GM13976 (cell line): ENCODE measurements around the gene NAT16.

Source experiments
- DNase-seq: peaks from one replicate; pipeline ENCODE4 v3.0.0; 2012; ENCODE audit warnings: low spot score
- CTCF ChIP-seq: IDR thresholded peaks from 2 replicates; pipeline ENCODE4 v1.5.1; 2012; ENCODE audit warnings: borderline replicate concordance, mild to moderate bottlenecking; ENCODE audit not compliant: insufficient read depth; ENCODE audit errors: extremely low read depth, missing control alignments, control extremely low read depth
- in situ Hi-C: fragments of 300-500 bp; cut with MboI; formaldehyde crosslinking; loops from one replicate; pipeline ENCODE4 v1.12.0; 2022; ENCODE audit warnings: low sequenced_read_pairs, mixed read lengths, inconsistent platforms; ENCODE audit not compliant: unreplicated experiment

Gene NAT16

DNA sequence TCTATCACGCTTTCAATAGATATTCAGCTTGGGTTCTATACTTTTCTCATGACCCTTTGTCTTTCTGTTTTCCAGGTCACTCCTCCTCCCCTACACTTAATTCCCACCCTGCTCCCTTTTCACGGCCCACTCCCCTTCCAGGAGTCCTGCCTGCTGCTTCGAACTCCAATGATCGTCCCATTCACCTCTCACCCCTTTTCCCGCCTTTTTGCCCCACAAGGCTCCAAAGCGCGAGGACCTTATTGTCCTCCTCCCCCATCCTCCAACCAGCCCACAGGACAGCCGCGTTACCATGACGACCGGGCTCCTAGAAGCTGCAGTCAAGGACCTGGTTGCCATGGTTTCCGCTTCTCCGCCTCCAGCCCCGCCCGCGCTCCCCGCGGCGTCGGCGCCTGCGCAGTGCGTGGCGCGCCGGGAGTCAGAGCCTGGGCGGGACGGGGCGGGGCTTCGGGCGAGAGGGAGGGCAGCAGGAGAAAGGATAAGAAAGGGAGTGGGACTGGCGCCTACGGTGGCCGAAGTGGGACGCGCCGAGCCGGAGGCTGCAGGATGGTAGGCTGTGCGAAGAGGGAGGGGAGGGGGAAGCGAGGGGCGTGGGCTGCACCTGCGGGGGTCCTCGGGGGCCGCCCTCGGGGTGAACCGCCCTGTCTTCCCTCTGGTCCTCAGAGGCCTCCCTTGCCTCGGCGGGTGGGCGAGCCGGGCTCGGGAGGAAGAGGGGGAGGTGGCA, 26.0 kb downstream of the NAT16 start, which contains the start of gene AP1S1:
Gene AP1S1 (plus strand): TSS at position 508 of the 724 bp plus-strand sequence. CDS start 39 bp downstream, at position 547.
- no peak for TF ChIP-seq CTCF
- peak; percentile 99 for DNase-seq
- in situ Hi-C loops = no loop called here

DNA sequence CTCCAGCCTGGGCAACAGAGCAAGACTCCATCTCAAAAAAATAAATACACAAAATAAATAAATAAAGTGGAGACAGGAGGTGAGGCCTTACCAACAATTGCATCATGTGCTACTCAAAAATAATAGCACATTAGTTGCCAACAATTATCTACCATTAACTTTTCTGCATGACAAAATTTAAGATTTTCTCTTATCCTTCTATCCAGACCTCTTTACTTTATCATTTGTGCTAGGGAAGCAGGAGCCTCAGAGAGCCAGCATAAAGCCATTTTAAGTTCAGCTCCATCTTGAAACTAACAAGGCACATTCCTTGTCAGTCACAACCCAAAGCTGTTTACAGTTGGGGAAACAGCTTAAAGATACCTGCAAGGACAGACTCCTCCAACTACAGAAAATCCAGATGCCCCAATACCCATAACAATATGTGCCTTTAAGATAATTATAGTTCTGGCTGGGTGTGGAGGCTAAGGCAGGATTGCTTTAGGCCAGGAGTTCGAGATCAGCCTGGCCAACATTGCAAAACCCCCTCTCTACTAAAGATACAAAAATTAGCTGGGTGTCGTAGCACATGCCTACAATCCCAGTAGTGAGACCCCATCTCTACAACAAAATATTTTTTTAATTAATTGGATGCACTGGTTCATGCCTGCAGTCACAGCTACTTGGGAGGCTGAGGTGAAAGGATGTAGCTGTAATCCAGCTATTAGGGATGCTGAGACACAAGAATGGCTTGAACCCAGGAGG, 28.0 kb downstream of the NAT16 start:
- no peak for DNase-seq
- no peak for TF ChIP-seq CTCF
- in situ Hi-C loops = no loop called here

DNA sequence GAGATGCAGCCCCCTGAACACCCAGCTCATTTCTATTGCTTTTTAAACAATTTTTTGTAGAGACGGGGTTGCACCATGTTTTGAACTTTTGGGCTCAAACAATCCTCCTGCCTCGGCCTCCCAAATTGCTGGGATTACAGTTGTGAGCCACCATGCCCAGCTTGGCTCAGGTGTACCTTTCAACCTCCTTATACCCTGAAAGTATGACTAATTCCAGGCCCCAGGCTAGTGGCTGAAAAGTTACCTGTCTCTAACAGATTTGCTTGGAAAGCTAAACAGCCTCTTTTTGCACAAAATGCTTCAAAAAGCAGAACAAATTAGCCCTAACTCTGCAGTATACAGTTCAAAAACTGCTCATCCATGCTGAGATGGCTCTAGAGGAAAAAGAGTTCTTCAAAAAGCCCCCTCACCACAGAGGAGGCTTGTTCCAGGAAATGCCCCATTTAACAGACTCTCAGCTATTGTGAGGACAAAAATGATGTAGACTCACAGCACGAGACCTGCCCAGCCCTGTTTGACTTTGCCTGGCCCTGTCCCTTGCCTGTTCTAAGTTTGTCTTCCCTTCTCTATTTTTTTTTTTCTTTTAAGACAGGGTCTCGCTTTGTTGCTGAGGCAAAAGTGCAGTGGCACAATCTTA, 39.2 kb downstream of the NAT16 start:
- no peak for DNase-seq
- in situ Hi-C loops = loop anchor here (10.0 kb wide), 1 partner anchor 54 kb away; no protein-coding TSS in a partner anchor
- no peak for TF ChIP-seq CTCF

GRCh38 chr7:101140339-101140699, 39.8 kb downstream of the NAT16 start:
- in situ Hi-C loops = loop anchor here (10.0 kb wide), 1 partner anchor 54 kb away; no protein-coding TSS in a partner anchor
- TF ChIP-seq CTCF = no peak

GRCh38 chr7:101138213-101138870, 41.8 kb downstream of the NAT16 start:
- in situ Hi-C loops = no loop called here
- TF ChIP-seq CTCF = peak; percentile 43
- peak; percentile 85 for DNase-seq

More at GRCh38 chr7:101140339-101140699, 39.8 kb downstream of the NAT16 start:
- DNase-seq = no peak

- in situ Hi-C loops = no loop called here
- DNase-seq = no peak
- no peak for TF ChIP-seq CTCF
Observed at GRCh38 chr7:101137651-101138212, 42.4 kb downstream of the NAT16 start.
